Melanocyte of skin (primary cell): ENCODE measurements around the gene CANT1. TPM values are rescaled to one million over a fixed set of nuclear protein-coding genes. Genes with fewer than 3 reads are reported as not detected.

Source experiments
- total RNA-seq, 2 donors: library from RNA; depleted of rRNA; stranded (reverse); fragments of >200 nt; gene quantifications; 2 replicates each; pipeline ENCODE4 v1.2.3, GENCODE V29; 2012

Gene CANT1
- 10 to 100 TPM; 35.8 to 52.0 TPM for total RNA-seq

DNA sequence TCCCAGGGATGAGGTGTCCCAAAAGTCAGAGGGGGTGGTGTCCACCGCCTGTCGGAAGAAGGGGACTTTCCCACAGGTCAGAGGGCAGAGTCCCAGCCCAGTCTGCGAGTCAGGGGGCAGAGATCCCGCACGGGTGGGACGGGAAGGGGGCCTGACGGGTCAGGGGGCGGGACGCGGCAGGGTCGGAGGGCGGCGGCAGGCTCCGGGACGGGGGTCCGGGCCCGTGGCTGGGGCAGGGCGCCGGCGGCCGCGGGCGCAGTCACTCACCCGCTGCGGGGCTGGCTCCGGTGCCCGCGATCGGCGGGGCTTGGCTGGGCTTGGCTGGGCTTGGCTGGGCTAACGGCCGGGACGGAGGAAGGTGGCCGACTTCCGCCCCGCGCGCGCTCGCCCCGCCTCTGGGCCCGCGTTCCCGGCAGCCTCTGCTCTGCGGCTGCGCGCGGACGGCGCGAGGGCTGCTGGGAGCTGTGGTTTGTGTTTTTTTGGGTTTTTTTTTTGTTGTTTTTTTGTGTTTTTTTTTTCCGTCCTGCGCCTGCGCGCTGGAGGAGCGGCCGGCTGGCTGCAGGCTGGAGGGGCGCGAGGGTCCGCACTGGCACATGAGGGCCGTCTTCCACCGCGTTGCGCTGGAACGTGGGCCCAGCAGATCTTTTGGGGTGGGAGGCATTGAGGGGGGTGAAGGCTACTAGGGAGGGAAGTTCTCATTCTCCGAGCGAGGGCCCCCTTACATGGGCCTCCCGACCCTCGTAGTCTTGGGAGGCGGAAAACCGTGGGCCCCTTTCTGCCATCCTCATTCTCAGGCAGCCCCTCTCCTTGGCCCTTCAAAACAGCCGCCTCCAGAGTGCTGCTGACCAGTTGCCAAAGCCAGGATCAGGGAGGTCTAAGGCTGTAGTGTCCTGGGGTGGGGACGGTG is at the start of gene CANT1:
TSS of gene CANT1 (minus strand) at position 368 of the 907 bp plus-strand sequence. CDS start 12,142 bp downstream, outside the sequence.

DNA sequence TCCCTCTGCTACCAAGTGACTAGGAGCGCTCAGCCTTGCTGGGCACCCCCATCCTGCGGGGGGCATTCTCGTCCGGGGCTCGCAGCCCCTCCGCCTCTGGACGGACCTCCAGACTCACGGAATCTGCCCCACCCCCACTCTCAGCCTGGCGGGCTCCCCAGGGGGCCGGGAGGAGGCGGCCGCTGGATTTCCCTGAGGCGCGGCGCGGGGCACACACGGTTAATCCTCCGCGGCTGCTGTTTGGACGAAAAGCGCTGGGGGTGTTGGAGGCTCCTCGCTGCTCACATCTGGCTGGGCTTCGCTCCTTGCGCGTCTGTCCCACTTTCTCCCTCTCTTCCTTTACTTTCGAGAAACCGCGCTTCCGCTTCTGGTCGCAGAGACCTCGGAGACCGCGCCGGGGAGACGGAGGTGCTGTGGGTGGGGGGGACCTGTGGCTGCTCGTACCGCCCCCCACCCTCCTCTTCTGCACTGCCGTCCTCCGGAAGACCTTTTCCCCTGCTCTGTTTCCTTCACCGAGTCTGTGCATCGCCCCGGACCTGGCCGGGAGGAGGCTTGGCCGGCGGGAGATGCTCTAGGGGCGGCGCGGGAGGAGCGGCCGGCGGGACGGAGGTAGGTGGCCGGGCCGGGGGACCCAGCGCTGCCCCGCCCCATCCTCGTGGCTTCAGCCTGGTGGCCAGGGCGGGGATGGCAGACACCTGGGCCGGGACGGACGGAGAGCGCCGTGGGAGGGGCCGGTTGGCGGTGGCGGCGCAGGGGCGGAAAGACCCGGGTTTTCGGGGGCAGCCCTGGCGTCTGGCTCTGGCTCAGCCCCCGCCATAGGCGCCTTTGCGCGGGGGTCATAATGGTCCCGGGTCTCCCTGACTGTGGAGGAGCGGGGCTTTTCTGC is 14.6 kb upstream of the CANT1 start, which contains the start of gene C1QTNF1:
TSS of gene C1QTNF1 (plus strand) at position 284 of the 886 bp plus-strand sequence. CDS start 19,800 bp downstream, outside the sequence.

DNA sequence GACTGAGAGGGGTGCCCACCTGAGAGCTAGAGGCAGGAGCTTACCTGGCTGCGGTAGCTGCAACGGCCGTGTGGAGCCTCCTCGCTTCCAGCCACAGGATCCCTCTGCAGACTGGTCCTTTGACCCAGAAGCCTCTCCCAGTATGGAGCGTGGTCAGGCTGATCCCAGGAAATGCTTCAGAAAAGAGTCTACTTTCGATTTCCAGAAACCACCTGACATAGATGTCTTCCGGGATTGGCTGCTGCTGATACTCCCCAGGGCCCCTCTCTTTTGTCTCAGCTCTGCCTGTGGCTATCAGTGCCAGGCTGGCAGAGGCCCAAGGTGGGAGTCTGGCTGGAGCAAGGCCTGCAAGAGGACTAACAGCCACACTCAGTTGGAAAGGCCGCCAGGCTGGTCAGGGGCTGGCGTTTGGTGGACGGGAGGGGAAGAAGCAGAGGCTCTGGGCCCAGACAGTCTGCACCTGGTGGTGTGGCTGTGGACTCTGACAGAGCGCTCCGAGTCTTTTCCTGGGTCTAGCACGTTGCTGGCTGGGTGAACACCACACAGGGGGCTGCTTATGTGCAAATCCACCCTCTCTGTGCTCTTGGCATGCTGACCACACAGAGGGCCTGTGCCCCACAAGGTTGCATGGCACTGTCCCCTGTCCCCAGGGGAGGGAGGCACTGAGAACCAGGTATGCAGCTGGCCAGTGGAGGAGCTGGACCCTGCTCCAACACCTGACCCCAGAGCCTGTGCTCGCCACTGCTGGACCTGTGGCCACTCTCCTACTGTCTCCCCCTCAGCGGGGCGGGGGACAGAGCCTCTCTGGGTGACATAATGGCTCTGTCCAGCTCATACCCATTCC is 29.6 kb downstream of the CANT1 start, which contains the start of gene LGALS3BP:
TSS of gene LGALS3BP (minus strand) at position 144 of the 844 bp plus-strand sequence. CDS start 2,732 bp downstream, outside the sequence.

Other genes starting within 250 kb of the CANT1 start
- 10 to 100 TPM; 16.5 to 17.0 TPM for gene CYTH1, start 227.5 kb downstream of the CANT1 start, total RNA-seq
- 10 to 100 TPM; 47.6 to 48.5 TPM for gene USP36, start 168.9 kb downstream of the CANT1 start, total RNA-seq
- gene CEP295NL, start 106.6 kb downstream of the CANT1 start, total RNA-seq = 1 to 10 TPM; 3.4 to 4.7 TPM
- 100 to 1,000 TPM; 184 to 188 TPM for gene TIMP2, start 84.4 kb downstream of the CANT1 start, total RNA-seq
- 1,000 to 10,000 TPM; 1,265 to 1,597 TPM for gene LGALS3BP, start 29.8 kb downstream of the CANT1 start, total RNA-seq
- 10 to 100 TPM; 14.3 to 24.8 TPM for gene C1QTNF1, start 14.4 kb upstream of the CANT1 start, total RNA-seq
- gene ENGASE, start 65.1 kb upstream of the CANT1 start, total RNA-seq = 10 to 100 TPM in 1 of 2 donors, 1 to 10 TPM in 1; 8.3 to 11.0 TPM